Breast epithelium (tissue), 4 donors: ENCODE data around the gene OTUD3. TPM values are rescaled to one million over a fixed set of nuclear protein-coding genes. Genes with fewer than 3 reads are reported as not detected.

Experiments used
- DNase-seq, 2 donors: peaks; one replicate each; pipeline ENCODE4 v3.0.0-alpha.2; 2019; ENCODE audit warnings: low spot score in 2 of 2
- H3K27ac ChIP-seq, 2 donors: fragments of 200-600 bp; sonication (generic) in 1 of 2; one replicate each; pipeline ENCODE4 v1.5.1; 2016 to 2019; ENCODE audit warnings: mild to moderate bottlenecking in 1 of 2
- H3K27me3 ChIP-seq, 2 donors: fragments of 200-600 bp; sonication (generic) in 1 of 2; one replicate each; pipeline versions ENCODE4 v1.5.1 to v1.6.0; 2017 to 2019; ENCODE audit warnings: control low read depth in 1 of 2, mild to moderate bottlenecking in 1 of 2
- H3K36me3 ChIP-seq: fragments of 200-600 bp; one replicate; pipeline ENCODE4 v1.5.1; 2019
- H3K4me1 ChIP-seq, 2 donors: fragments of 200-600 bp; sonication (generic); one replicate each; pipeline ENCODE4 v1.5.1; 2016 to 2019; ENCODE audit warnings: control low read depth in 1 of 2
- H3K4me3 ChIP-seq, 3 donors: fragments of 200-600 bp; sonication (generic); 1 replicate in 2 of 3; 2 replicates in 1 of 3; pipeline ENCODE4 v1.5.1; 2016 to 2019; ENCODE audit warnings: mild to moderate bottlenecking in 3 of 3, moderate library complexity in 2 of 3
- H3K9me3 ChIP-seq, 2 donors: fragments of 200-600 bp; sonication (generic) in 1 of 2; one replicate each; pipeline ENCODE4 v1.5.1; 2016 to 2019; ENCODE audit warnings: control low read depth in 1 of 2
- POLR2A ChIP-seq: fragments of 450-650 bp; IDR thresholded peaks from one replicate; pipeline ENCODE4 v1.6.1; 2016; ENCODE audit warnings: antibody characterized with exemption, mild to moderate bottlenecking, moderate library complexity
- POLR2AphosphoS5 ChIP-seq, 3 donors: sonication (generic); formaldehyde crosslinking; IDR thresholded peaks; one replicate each; pipeline ENCODE4 v1.6.1; 2017; ENCODE audit warnings: antibody characterized with exemption in 3 of 3
- intact Hi-C: fragments of 100-400 bp; cut with DNase I; formaldehyde crosslinking; loops from one replicate; pipeline ENCODE4 v1.15.1; 2023; ENCODE audit warnings: low total_unique reads
- total RNA-seq, 3 donors: library from RNA; depleted of rRNA; stranded (reverse); fragments of >200 nt; gene quantifications; one replicate each; pipeline ENCODE4 v1.1.0, GENCODE V29; 2016
- TF ChIP-seq, protein P1 (sequence below), 3 donors: fragments of 450-650 bp; IDR thresholded peaks; one replicate each; pipeline ENCODE4 v1.5.1; 2016 to 2017; ENCODE audit warnings: antibody characterized with exemption in 3 of 3, mild to moderate bottlenecking in 3 of 3, moderate library complexity in 3 of 3

Gene OTUD3
- total RNA-seq, 3 donors from 2014 or later: 5.8 to 11.1 (median 8.5) TPM

DNA sequence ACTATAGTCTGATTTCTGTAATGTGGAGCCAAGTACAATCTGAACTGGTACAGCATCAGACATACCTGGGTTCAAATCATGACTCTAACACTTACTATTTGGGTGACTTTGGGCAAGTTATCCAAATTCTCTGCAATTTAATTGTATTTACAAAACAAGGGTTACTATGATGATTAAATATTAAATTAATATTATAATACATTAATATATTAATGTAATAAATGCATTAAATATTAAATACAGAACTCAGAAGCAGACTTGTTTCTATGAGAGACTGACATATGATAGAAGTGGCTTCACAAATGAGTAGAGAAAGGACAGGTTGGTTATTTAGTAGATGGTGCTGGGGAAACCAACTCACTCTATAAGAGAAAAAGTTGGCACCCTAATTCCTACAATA, 27.3 kb upstream of the OTUD3 start:
- TF ChIP-seq, protein P1, sequence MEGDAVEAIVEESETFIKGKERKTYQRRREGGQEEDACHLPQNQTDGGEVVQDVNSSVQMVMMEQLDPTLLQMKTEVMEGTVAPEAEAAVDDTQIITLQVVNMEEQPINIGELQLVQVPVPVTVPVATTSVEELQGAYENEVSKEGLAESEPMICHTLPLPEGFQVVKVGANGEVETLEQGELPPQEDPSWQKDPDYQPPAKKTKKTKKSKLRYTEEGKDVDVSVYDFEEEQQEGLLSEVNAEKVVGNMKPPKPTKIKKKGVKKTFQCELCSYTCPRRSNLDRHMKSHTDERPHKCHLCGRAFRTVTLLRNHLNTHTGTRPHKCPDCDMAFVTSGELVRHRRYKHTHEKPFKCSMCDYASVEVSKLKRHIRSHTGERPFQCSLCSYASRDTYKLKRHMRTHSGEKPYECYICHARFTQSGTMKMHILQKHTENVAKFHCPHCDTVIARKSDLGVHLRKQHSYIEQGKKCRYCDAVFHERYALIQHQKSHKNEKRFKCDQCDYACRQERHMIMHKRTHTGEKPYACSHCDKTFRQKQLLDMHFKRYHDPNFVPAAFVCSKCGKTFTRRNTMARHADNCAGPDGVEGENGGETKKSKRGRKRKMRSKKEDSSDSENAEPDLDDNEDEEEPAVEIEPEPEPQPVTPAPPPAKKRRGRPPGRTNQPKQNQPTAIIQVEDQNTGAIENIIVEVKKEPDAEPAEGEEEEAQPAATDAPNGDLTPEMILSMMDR (IDR thresholded peaks at IDR 0.05): no peak
- Histone ChIP-seq H3K27me3 (no peaks in the 10 kb centered on the region), H3K27ac (no peak overlapping the region), H3K36me3 (no peaks in the 10 kb centered on the region), H3K4me1 (no peaks in the 10 kb centered on the region), H3K9me3 (no peaks in the 10 kb centered on the region), H3K4me3 (no peak overlapping the region)
- DNase-seq: no peak
- intact Hi-C loops: no loop called here

DNA sequence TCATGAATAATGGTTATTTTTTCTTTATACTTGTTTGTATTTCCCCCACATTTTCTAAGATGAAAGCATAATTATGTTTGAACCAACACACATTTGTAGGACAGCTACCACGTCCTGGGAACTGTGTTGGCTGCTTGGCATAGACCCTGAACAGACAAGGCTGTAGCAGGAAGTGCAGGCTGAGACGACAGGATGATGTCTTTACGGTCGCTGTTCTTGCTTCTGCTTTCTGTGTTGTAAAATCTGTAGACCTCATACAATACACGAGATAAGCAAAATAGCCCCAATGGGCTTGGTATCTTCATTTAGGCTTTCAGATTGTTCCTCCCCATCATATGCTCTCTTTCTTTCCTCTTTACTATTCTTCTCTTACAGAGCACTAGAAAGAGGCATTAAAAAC, 23.3 kb upstream of the OTUD3 start:
- no peaks in the 10 kb centered on the region for H3K4me1 ChIP-seq
- no peaks in the 10 kb centered on the region for H3K36me3 ChIP-seq
- TF ChIP-seq POLR2A: no peak
- TF ChIP-seq POLR2AphosphoS5 (IDR thresholded peaks at IDR 0.05): no peak
- TF ChIP-seq, protein P1 (IDR thresholded peaks at IDR 0.05): no peak
- H3K27ac ChIP-seq: no peak overlapping the region
- intact Hi-C loops: no loop called here
- DNase-seq: no peak
- no peaks in the 10 kb centered on the region for H3K27me3 ChIP-seq
- no peaks in the 10 kb centered on the region for H3K9me3 ChIP-seq
- H3K4me3 ChIP-seq: no peak overlapping the region

DNA sequence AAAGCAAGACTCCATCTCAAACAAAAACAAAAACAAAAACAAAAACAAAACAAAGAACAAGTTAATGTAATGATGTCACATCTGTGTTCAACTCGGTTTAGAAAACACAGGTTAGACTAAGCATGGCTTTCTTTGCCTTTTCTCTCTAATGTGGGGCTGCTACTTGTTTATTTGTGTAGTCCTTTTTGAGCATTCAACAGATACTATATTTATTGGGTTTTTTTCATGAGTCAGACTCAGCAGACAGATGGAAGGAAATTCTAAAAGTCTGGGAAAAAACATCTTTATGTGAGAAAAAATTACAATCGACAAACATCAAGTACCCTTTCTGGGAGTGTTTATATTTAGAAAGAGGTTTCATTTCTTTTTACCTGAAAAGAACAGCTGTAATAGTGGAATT, 22.3 kb upstream of the OTUD3 start:
- no peak for DNase-seq
- TF ChIP-seq POLR2A (no peak), POLR2AphosphoS5 (IDR thresholded peaks at IDR 0.05) (no peak)
- TF ChIP-seq, protein P1 (IDR thresholded peaks at IDR 0.05): no peak
- intact Hi-C loops: no loop called here
- H3K36me3 ChIP-seq: no peaks in the 10 kb centered on the region
- no peak overlapping the region for H3K27ac ChIP-seq
- H3K4me1 ChIP-seq: no peaks in the 10 kb centered on the region
- H3K4me3 ChIP-seq: no peak overlapping the region
- H3K9me3 ChIP-seq: no peaks in the 10 kb centered on the region
- H3K27me3 ChIP-seq: no peaks in the 10 kb centered on the region

DNA sequence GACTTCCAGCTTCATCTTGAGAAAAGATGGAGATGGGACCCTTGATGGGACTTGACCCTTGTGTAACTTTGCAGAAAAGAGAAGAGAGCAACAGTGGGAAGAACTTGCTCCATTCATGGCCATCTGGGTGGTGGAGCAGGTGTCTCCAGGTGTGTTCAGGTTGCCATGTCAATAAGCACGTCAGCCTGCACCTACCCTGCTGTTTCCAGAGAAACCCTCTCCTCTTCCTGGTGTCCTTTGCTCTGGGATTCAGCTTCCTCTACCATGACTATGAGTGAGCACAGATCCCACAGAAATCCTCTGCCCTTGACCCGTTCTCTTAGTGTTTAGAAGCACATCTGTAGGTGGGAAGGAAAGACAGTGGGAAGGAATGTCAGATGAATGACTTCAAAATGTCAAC, 21.8 kb upstream of the OTUD3 start:
- no peaks in the 10 kb centered on the region for H3K4me1 ChIP-seq
- TF ChIP-seq POLR2AphosphoS5 (IDR thresholded peaks at IDR 0.05): no peak
- TF ChIP-seq POLR2A: no peak
- TF ChIP-seq, protein P1 (IDR thresholded peaks at IDR 0.05): no peak
- H3K9me3 ChIP-seq: no peaks in the 10 kb centered on the region
- no peak overlapping the region for H3K4me3 ChIP-seq
- no peaks in the 10 kb centered on the region for H3K36me3 ChIP-seq
- no peak overlapping the region for H3K27ac ChIP-seq
- no peaks in the 10 kb centered on the region for H3K27me3 ChIP-seq
- DNase-seq: no peak
- intact Hi-C loops: no loop called here

DNA sequence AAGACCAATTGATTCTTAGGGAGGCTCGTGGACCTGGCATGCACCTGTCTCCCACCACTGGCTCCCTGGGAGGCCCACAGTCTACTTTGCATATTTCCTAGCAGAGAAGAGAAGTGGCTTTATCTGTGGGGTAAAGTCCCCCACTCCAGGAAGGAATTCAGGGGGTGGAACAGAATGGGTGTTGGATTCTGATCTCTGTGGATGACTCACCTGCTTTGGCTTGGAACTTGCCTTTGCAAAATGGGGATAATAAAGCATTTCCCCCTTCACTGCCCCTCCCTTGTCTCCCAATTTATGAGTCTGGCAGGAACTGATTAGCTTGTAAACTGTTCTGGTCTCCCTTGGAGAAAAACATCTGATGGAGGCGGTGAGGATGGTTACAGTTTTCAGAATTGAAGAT, 21.2 kb upstream of the OTUD3 start:
- Histone ChIP-seq H3K4me3 (no peak overlapping the region), H3K36me3 (no peaks in the 10 kb centered on the region), H3K27me3 (no peaks in the 10 kb centered on the region), H3K9me3 (no peaks in the 10 kb centered on the region), H3K27ac (no peak overlapping the region), H3K4me1 (no peaks in the 10 kb centered on the region)
- intact Hi-C loops: no loop called here
- no peak for TF ChIP-seq POLR2A
- TF ChIP-seq, protein P1 (IDR thresholded peaks at IDR 0.05): no peak
- no peak for TF ChIP-seq POLR2AphosphoS5 (IDR thresholded peaks at IDR 0.05)
- no peak for DNase-seq
